ENCODE data around the gene USB1. TPM values are rescaled to one million over a fixed set of nuclear protein-coding genes. Genes with fewer than 3 reads are reported as not detected.

USB1 gene
- total RNA-seq, 1 experiment from 2014 or later, result 73.1 TPM

GRCh38 chr16:57997528-57998265, 3.5 kb upstream of the USB1 start:
- Histone ChIP-seq H3K27me3 (ENCODE audit: insufficient read depth, low read length) (no peaks in the 10 kb centered on the region), H3K9me3 (ENCODE audit: control insufficient read depth in 1 of 2, insufficient read depth in 1 of 2, low read depth in 1 of 2, low read length in 2 of 2) (no peaks in the 10 kb centered on the region), H3K9me2 (ENCODE audit: insufficient read depth) (no peaks in the 10 kb centered on the region), H3K27ac (ENCODE audit: low read depth, low read length) (no peak overlapping the region), H3K36me3 (ENCODE audit: control insufficient read depth in 1 of 2, insufficient read depth in 2 of 2, low read length in 2 of 2) (peaks cover 3 to 4% of the 10 kb centered on the region in 2 experiments; a peak in 2 of 4 replicates), H3K4me3 (replicated peaks in 1 of 2; ENCODE audit: low read depth in 1 of 2, low read length in 2 of 2) (no peak overlapping the region), H4K20me1 (ENCODE audit: insufficient read depth) (no peaks in the 10 kb centered on the region), H3K9ac (ENCODE audit: low read length) (no peak overlapping the region), H3K79me2 (ENCODE audit: insufficient read depth, low read length) (peaks cover 9% of the 10 kb centered on the region), H2AFZ (ENCODE audit: low read depth, low read length, poor library complexity, severe bottlenecking) (no peak overlapping the region), H3K4me1 (ENCODE audit: control insufficient read depth in 1 of 2, insufficient read depth in 2 of 2, low read length in 2 of 2) (peaks cover 18 to 41% of the 10 kb centered on the region in 2 experiments; a peak in 3 of 4 replicates), H3K4me2 (ENCODE audit: low read length) (no peak overlapping the region)
- CTCF ChIA-PET, result interaction anchor here (1.0 kb wide), 1 partner anchor 239 kb away, joined by 3 read pairs; no protein-coding TSS in a partner anchor
- POLR2A ChIA-PET, result no interaction called here
- no peak for DNase-seq (ENCODE audit: low read depth, low spot score)
- intact Hi-C loops (cut with micrococcal nuclease), result no loop called here
- BruUV-seq (replicated peaks), result no TSS peak
- no peak for ATAC-seq
- RAD21 ChIA-PET (ENCODE audit: low non-redundant PET in 1 of 2, low total read pairs in 2 of 2, uncharacterized antibody in 2 of 2, unreplicated experiment in 2 of 2), result no interaction called here
- TF ChIP-seq CBX3 (IDR thresholded peaks at IDR 0.05; ENCODE audit: low read depth), result no peak
- no peak for TF ChIP-seq EGR1 (IDR thresholded peaks at IDR 0.05; ENCODE audit: low read depth)
- TF ChIP-seq YY1 (IDR thresholded peaks at IDR 0.05; ENCODE audit: extremely low read depth, insufficient replicate concordance, low read depth, low read length), result no peak
- TF ChIP-seq POLR2A (IDR thresholded peaks at IDR 0.05; ENCODE audit: borderline replicate concordance, extremely low read depth, insufficient read depth, insufficient read length), result no peak
- no peak for TF ChIP-seq CTCF (IDR thresholded peaks at IDR 0.05 in 2 of 3, conservative IDR thresholded peaks at IDR 0.05 in 1 of 3; ENCODE audit: borderline replicate concordance in 1 of 3, insufficient read depth in 1 of 3, low read depth in 2 of 3, low read length in 2 of 3)
- no peak for TF ChIP-seq ZNF274 (IDR thresholded peaks at IDR 0.05; ENCODE audit: low read depth, low read length)
- TF ChIP-seq FOSL1 (IDR thresholded peaks at IDR 0.05; ENCODE audit: low read depth), result no peak
- no peak for TF ChIP-seq TCF7L2 (IDR thresholded peaks at IDR 0.05; ENCODE audit: borderline replicate concordance, extremely low read depth, insufficient read depth, insufficient read length)
- TF ChIP-seq, protein P1, sequence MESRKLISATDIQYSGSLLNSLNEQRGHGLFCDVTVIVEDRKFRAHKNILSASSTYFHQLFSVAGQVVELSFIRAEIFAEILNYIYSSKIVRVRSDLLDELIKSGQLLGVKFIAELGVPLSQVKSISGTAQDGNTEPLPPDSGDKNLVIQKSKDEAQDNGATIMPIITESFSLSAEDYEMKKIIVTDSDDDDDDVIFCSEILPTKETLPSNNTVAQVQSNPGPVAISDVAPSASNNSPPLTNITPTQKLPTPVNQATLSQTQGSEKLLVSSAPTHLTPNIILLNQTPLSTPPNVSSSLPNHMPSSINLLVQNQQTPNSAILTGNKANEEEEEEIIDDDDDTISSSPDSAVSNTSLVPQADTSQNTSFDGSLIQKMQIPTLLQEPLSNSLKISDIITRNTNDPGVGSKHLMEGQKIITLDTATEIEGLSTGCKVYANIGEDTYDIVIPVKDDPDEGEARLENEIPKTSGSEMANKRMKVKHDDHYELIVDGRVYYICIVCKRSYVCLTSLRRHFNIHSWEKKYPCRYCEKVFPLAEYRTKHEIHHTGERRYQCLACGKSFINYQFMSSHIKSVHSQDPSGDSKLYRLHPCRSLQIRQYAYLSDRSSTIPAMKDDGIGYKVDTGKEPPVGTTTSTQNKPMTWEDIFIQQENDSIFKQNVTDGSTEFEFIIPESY (IDR thresholded peaks at IDR 0.05; ENCODE audit: extremely low read depth, insufficient replicate concordance, low read length), result no peak
- TF ChIP-seq CEBPB (IDR thresholded peaks at IDR 0.05; ENCODE audit: low read depth), result no peak
- TF ChIP-seq, protein P2, sequence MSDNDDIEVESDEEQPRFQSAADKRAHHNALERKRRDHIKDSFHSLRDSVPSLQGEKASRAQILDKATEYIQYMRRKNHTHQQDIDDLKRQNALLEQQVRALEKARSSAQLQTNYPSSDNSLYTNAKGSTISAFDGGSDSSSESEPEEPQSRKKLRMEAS (IDR thresholded peaks at IDR 0.05), result no peak
- no peak for TF ChIP-seq SP1 (IDR thresholded peaks at IDR 0.05; ENCODE audit: low read depth)
- TF ChIP-seq, protein P3, sequence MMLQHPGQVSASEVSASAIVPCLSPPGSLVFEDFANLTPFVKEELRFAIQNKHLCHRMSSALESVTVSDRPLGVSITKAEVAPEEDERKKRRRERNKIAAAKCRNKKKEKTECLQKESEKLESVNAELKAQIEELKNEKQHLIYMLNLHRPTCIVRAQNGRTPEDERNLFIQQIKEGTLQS (IDR thresholded peaks at IDR 0.05), result no peak
- TF ChIP-seq EZH2phosphoT487 (IDR thresholded peaks at IDR 0.05; ENCODE audit: borderline replicate concordance), result no peak
- TF ChIP-seq, protein P4, sequence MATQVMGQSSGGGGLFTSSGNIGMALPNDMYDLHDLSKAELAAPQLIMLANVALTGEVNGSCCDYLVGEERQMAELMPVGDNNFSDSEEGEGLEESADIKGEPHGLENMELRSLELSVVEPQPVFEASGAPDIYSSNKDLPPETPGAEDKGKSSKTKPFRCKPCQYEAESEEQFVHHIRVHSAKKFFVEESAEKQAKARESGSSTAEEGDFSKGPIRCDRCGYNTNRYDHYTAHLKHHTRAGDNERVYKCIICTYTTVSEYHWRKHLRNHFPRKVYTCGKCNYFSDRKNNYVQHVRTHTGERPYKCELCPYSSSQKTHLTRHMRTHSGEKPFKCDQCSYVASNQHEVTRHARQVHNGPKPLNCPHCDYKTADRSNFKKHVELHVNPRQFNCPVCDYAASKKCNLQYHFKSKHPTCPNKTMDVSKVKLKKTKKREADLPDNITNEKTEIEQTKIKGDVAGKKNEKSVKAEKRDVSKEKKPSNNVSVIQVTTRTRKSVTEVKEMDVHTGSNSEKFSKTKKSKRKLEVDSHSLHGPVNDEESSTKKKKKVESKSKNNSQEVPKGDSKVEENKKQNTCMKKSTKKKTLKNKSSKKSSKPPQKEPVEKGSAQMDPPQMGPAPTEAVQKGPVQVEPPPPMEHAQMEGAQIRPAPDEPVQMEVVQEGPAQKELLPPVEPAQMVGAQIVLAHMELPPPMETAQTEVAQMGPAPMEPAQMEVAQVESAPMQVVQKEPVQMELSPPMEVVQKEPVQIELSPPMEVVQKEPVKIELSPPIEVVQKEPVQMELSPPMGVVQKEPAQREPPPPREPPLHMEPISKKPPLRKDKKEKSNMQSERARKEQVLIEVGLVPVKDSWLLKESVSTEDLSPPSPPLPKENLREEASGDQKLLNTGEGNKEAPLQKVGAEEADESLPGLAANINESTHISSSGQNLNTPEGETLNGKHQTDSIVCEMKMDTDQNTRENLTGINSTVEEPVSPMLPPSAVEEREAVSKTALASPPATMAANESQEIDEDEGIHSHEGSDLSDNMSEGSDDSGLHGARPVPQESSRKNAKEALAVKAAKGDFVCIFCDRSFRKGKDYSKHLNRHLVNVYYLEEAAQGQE (IDR thresholded peaks at IDR 0.05; ENCODE audit: low read depth), result no peak
- TF ChIP-seq SRF (IDR thresholded peaks at IDR 0.05; ENCODE audit: low read depth), result no peak
- no peak for TF ChIP-seq EZH2 (IDR thresholded peaks at IDR 0.05)
- no peak for TF ChIP-seq RAD21 (IDR thresholded peaks at IDR 0.05; ENCODE audit: low read depth)
- TF ChIP-seq ELF1 (IDR thresholded peaks at IDR 0.05; ENCODE audit: borderline replicate concordance, low read depth), result no peak
- no peak for TF ChIP-seq JUND (IDR thresholded peaks at IDR 0.05)

Data from HCT116 (cell line).